ENCODE measurements around the gene RAD51B. TPM values are rescaled to one million over a fixed set of nuclear protein-coding genes. Genes with fewer than 3 reads are reported as not detected.

Gene RAD51B
- total RNA-seq, 1 donor from 2014 or later, result 16.7 TPM

GRCh38 chr14:67994531-67994930, 175.0 kb downstream of the RAD51B start:
- H3K9me3 Mint-ChIP-seq, result no peaks in the 10 kb centered on the region
- no peaks in the 10 kb centered on the region for H3K27me3 Mint-ChIP-seq (ENCODE audit: low read depth)
- no peak overlapping the region for H3K4me3 Mint-ChIP-seq
- no peak for DNase-seq (ENCODE audit: low read depth, low spot score)
- H3K36me3 Mint-ChIP-seq (ENCODE audit: low read depth), result no peaks in the 10 kb centered on the region
- peaks cover 3% of the 10 kb centered on the region for H3K4me1 Mint-ChIP-seq
- no peak overlapping the region for H3K27ac Mint-ChIP-seq (ENCODE audit: unreplicated experiment)
- no peak for TF ChIP-seq CTCF (conservative IDR thresholded peaks at IDR 0.05)

GRCh38 chr14:67996235-67996634, 176.7 kb downstream of the RAD51B start:
- Mint-ChIP-seq H3K4me3 (no peak overlapping the region), H3K27ac (ENCODE audit: unreplicated experiment) (no peak overlapping the region), H3K4me1 (peaks cover 3% of the 10 kb centered on the region), H3K27me3 (ENCODE audit: low read depth) (no peaks in the 10 kb centered on the region), H3K9me3 (no peaks in the 10 kb centered on the region), H3K36me3 (ENCODE audit: low read depth) (no peaks in the 10 kb centered on the region)
- TF ChIP-seq CTCF (conservative IDR thresholded peaks at IDR 0.05), result no peak
- no peak for DNase-seq (ENCODE audit: low read depth, low spot score)

- Mint-ChIP-seq H3K4me3 (no peak overlapping the region), H3K9me3 (peaks cover 9% of the 10 kb centered on the region), H3K4me1 (peaks cover 3% of the 10 kb centered on the region)
Measured at GRCh38 chr14:67998834-67999233, 179.3 kb downstream of the RAD51B start.

GRCh38 chr14:67999290-67999689, 179.7 kb downstream of the RAD51B start:
- peaks cover 9% of the 10 kb centered on the region for H3K9me3 Mint-ChIP-seq
- peaks cover 5% of the 10 kb centered on the region for H3K36me3 Mint-ChIP-seq (ENCODE audit: low read depth)
- DNase-seq (ENCODE audit: low read depth, low spot score), result no peak
- peaks cover 3% of the 10 kb centered on the region for H3K4me1 Mint-ChIP-seq
- no peak for TF ChIP-seq CTCF (conservative IDR thresholded peaks at IDR 0.05)
- H3K27me3 Mint-ChIP-seq (ENCODE audit: low read depth), result no peaks in the 10 kb centered on the region
- H3K4me3 Mint-ChIP-seq, result no peak overlapping the region
- H3K27ac Mint-ChIP-seq (ENCODE audit: unreplicated experiment), result no peak overlapping the region

More at GRCh38 chr14:67998834-67999233, 179.3 kb downstream of the RAD51B start:
- no peak for TF ChIP-seq CTCF (conservative IDR thresholded peaks at IDR 0.05)
- H3K36me3 Mint-ChIP-seq (ENCODE audit: low read depth), result peaks cover 5% of the 10 kb centered on the region
- no peak for DNase-seq (ENCODE audit: low read depth, low spot score)
- H3K27me3 Mint-ChIP-seq (ENCODE audit: low read depth), result no peaks in the 10 kb centered on the region
- H3K27ac Mint-ChIP-seq (ENCODE audit: unreplicated experiment), result no peak overlapping the region

GRCh38 chr14:67999705-68000384, 180.3 kb downstream of the RAD51B start:
- peaks cover 9% of the 10 kb centered on the region for H3K9me3 Mint-ChIP-seq
- H3K27ac Mint-ChIP-seq (ENCODE audit: unreplicated experiment), result no peak overlapping the region
- no peak for TF ChIP-seq CTCF (conservative IDR thresholded peaks at IDR 0.05)
- DNase-seq (ENCODE audit: low read depth, low spot score), result no peak
- H3K27me3 Mint-ChIP-seq (ENCODE audit: low read depth), result no peaks in the 10 kb centered on the region
- H3K4me1 Mint-ChIP-seq, result peaks cover 3% of the 10 kb centered on the region
- peaks cover 5% of the 10 kb centered on the region for H3K36me3 Mint-ChIP-seq (ENCODE audit: low read depth)
- H3K4me3 Mint-ChIP-seq, result no peak overlapping the region
